ENCODE measurements around the gene GCLM.
"Not testable (repeated sequence)": the region's sequence is repeated elsewhere in the genome, so short reads cannot be mapped to it uniquely, and the experiment has no call there.

DNA sequence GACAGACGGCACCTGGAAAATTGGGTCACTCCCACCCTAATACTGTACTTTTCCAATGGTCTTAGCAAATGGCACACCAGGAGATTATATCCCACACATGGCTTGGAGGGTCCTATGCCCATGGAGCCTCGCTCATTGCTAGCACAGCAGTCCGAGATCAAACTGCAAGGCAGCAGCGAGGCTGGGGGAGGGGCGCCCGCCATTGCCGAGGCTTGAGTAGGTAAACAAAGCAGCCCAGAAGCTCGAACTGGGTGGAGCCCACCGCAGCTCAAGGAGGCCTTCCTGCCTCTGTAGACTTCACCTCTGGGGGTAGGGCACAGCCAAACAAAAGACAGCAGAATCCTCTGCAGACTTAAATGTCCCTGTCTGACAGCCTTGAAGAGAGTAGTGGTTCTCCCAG, 53.2 kb downstream of the GCLM start:
- TF ChIP-seq, protein P1, sequence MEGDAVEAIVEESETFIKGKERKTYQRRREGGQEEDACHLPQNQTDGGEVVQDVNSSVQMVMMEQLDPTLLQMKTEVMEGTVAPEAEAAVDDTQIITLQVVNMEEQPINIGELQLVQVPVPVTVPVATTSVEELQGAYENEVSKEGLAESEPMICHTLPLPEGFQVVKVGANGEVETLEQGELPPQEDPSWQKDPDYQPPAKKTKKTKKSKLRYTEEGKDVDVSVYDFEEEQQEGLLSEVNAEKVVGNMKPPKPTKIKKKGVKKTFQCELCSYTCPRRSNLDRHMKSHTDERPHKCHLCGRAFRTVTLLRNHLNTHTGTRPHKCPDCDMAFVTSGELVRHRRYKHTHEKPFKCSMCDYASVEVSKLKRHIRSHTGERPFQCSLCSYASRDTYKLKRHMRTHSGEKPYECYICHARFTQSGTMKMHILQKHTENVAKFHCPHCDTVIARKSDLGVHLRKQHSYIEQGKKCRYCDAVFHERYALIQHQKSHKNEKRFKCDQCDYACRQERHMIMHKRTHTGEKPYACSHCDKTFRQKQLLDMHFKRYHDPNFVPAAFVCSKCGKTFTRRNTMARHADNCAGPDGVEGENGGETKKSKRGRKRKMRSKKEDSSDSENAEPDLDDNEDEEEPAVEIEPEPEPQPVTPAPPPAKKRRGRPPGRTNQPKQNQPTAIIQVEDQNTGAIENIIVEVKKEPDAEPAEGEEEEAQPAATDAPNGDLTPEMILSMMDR (IDR thresholded peaks at IDR 0.05): not testable (repeated sequence)
- TF ChIP-seq POLR2AphosphoS5, EP300, POLR2A (IDR thresholded peaks at IDR 0.05): not testable (repeated sequence)

All from gastroesophageal sphincter (tissue), 3 donors.